RWPE1 (cell line): ENCODE results near the gene SIN3A.
A peak's percentile ranks its signal among the peaks of the same experiment; 100 is the strongest.

Experiments used
- CTCF ChIA-PET: fragments of 350-600 bp; sonication (Branson Sonifier 250); formaldehyde crosslinking; extraction: SDS; loops from one replicate; lab custom pipeline; 2021; lab: Yijun Ruan, JAX
- POLR2A ChIA-PET: fragments of 400-600 bp; formaldehyde crosslinking; extraction: SDS; loops from one replicate; lab custom pipeline; 2020; ENCODE audit warnings: antibody characterized with exemption; ENCODE audit not compliant: low non-redundant PET; lab: Yijun Ruan, JAX
- DNase-seq: peaks from one replicate; pipeline ENCODE4 v3.0.0; 2012; ENCODE audit warnings: low spot score
- H3K27ac ChIP-seq: fragments of 450-650 bp; 2 replicates; pipeline ENCODE4 v1.5.1; 2017
- TF ChIP-seq, protein P1 (sequence below): fragments of 450-650 bp; conservative IDR thresholded peaks from 2 replicates; pipeline ENCODE4 v1.5.1; 2017; ENCODE audit warnings: low read depth, mild to moderate bottlenecking

SIN3A gene

GRCh38 chr15:75360856-75361255, 90.6 kb downstream of the SIN3A start:
- CTCF ChIA-PET = interaction anchor here (0.7 kb wide), 1 partner anchor 526 kb away, joined by 4 read pairs; no protein-coding TSS in a partner anchor
- DNase-seq = no peak
- POLR2A ChIA-PET = no interaction called here
- TF ChIP-seq, protein P1, sequence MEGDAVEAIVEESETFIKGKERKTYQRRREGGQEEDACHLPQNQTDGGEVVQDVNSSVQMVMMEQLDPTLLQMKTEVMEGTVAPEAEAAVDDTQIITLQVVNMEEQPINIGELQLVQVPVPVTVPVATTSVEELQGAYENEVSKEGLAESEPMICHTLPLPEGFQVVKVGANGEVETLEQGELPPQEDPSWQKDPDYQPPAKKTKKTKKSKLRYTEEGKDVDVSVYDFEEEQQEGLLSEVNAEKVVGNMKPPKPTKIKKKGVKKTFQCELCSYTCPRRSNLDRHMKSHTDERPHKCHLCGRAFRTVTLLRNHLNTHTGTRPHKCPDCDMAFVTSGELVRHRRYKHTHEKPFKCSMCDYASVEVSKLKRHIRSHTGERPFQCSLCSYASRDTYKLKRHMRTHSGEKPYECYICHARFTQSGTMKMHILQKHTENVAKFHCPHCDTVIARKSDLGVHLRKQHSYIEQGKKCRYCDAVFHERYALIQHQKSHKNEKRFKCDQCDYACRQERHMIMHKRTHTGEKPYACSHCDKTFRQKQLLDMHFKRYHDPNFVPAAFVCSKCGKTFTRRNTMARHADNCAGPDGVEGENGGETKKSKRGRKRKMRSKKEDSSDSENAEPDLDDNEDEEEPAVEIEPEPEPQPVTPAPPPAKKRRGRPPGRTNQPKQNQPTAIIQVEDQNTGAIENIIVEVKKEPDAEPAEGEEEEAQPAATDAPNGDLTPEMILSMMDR = no peak
- peak overlapping the region; percentile 11; the same call in 1 of the 2 replicates for H3K27ac ChIP-seq

DNA sequence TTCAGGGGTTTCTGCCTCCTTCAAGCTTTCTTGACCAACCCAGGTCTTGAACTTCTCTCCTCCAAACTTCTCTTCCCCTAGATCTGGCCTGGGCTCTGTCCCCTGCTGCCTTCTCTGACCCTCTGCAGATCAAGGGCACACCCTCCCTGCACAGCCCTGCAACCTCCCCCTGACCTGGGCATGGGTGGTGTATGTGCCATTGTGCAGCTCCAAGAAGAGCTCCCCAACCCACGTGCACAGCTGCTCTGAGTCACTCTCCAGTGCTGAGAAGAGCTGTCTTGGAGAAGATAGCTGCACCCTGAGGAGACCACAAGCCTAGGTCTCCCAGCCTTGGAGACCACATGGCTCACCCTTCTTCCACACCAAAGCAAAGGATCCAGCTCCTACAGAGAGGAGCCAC, 91.1 kb downstream of the SIN3A start:
- DNase-seq = no peak
- ChIA-PET CTCF (interaction anchor here (0.7 kb wide), 1 partner anchor 525 kb away, joined by 4 read pairs; no protein-coding TSS in a partner anchor), POLR2A (no interaction called here)
- TF ChIP-seq, protein P1 = no peak
- H3K27ac ChIP-seq = peak overlapping the region; percentile 13; the same call in 1 of the 2 replicates

DNA sequence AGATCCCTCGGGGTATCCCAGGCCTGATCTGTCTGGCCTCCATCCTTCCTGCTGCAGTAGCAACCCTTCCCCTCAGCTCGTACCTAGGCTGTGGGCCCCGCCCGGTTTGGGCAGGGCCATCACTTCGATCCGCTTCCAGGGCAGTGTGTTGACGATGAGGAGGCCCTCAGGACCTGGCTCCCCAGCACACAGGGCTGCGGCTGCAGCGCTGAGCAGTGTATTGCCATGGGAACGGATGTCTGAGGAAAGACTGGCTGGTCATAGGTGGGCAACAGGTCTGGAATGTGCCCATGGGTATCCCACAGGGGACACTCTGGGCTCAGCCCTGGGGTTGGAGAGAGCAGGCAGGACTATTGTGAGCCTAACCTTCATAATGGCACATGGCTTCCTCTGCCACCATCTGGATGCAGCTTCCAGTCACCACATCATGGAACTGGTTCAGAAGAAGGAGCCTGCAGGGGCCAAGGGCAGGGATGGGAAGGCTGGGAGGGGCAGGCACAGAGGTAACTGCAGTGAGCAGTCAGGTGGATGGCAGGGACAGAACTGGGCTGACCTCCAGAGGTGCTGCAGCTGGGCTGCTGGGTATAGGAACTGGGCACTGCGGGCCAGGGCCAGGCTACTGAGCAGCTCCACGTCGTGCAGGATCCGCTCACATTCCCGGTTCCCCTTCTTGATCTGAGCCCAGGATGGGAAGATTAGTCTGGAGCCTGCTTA, 91.8 kb downstream of the SIN3A start:
- H3K27ac ChIP-seq = peak overlapping the region; percentile 13; the same call in 1 of the 2 replicates
- TF ChIP-seq, protein P1 = no peak
- CTCF ChIA-PET = no interaction called here
- POLR2A ChIA-PET = interaction anchor here (0.6 kb wide), 1 partner anchor 812 kb away, joined by 4 read pairs; no protein-coding TSS in a partner anchor
- no peak for DNase-seq

- DNase-seq = no peak
- TF ChIP-seq, protein P1 = no peak
- H3K27ac ChIP-seq = peak overlapping the region; percentile 13; the same call in 1 of the 2 replicates
- ChIA-PET POLR2A (interaction anchor here (0.6 kb wide), 1 partner anchor 812 kb away, joined by 4 read pairs; no protein-coding TSS in a partner anchor), CTCF (no interaction called here)
Observed at GRCh38 chr15:75358771-75359536, 92.5 kb downstream of the SIN3A start.

GRCh38 chr15:75357976-75358673, 93.4 kb downstream of the SIN3A start:
- ChIA-PET POLR2A (no interaction called here), CTCF (no interaction called here)
- DNase-seq = no peak

More at GRCh38 chr15:75357976-75358673, 93.4 kb downstream of the SIN3A start:
- TF ChIP-seq, protein P1 = no peak
- 0 out of 2 replicates have a peak overlapping the region, but pooled peaks have one; percentile 7 for H3K27ac ChIP-seq
